ENCODE data around the gene NEDD4L. TPM values are rescaled to one million over a fixed set of nuclear protein-coding genes. Genes with fewer than 3 reads are reported as not detected.

The NEDD4L gene
- total RNA-seq, 1 experiment from 2014 or later: 42.9 TPM

- ATAC-seq (no peak), DNase-seq (ENCODE audit: low read depth, low spot score) (no peak)
- TF ChIP-seq SIN3A (IDR thresholded peaks at IDR 0.05; ENCODE audit: borderline replicate concordance, insufficient read depth, low read depth, low read length) (no peak), TCF7L2 (IDR thresholded peaks at IDR 0.05; ENCODE audit: low read depth, low read length) (no peak), REST (IDR thresholded peaks at IDR 0.05; ENCODE audit: insufficient read depth in 1 of 2, low read depth in 2 of 2, low read length in 1 of 2) (no peak)
- BruUV-seq (replicated peaks): no TSS peak
- H3K4me1 ChIP-seq (ENCODE audit: control insufficient read depth, insufficient read depth, low read length): peaks cover 8% of the 10 kb centered on the region
- no peaks in the 10 kb centered on the region for H3K9me3 ChIP-seq (ENCODE audit: control insufficient read depth, insufficient read depth, low read depth, low read length)
- no peak overlapping the region for H3K4me3 ChIP-seq (ENCODE audit: low read depth in 2 of 2, low read length in 2 of 2)
- ChIA-PET POLR2A (no interaction called here), CTCF (no interaction called here)
- in situ Hi-C loops (cut with HindIII; ENCODE audit: low pct_unique_long_range_greater_than_20kb, low sequenced_read_pairs) (no loop called here), intact Hi-C loops (cut with micrococcal nuclease; ENCODE audit: unreplicated experiment) (no loop called here)
- H3K27ac ChIP-seq (ENCODE audit: low read length): no peak overlapping the region
- H3K27me3 ChIP-seq (ENCODE audit: control insufficient read depth, insufficient read depth, low read length): no peaks in the 10 kb centered on the region
- no peaks in the 10 kb centered on the region for H3K36me3 ChIP-seq (ENCODE audit: control insufficient read depth, insufficient read depth, low read length)
Measured at GRCh38 chr18:58217052-58217451, 173.0 kb downstream of the NEDD4L start.

- no peak overlapping the region for H3K4me3 ChIP-seq (ENCODE audit: low read depth in 2 of 2, low read length in 2 of 2)
- in situ Hi-C loops (cut with HindIII; ENCODE audit: low pct_unique_long_range_greater_than_20kb, low sequenced_read_pairs): no loop called here
- POLR2A ChIA-PET: no interaction called here
- peaks cover 11% of the 10 kb centered on the region for H3K4me1 ChIP-seq (ENCODE audit: control insufficient read depth, insufficient read depth, low read length)
- ATAC-seq (no peak), DNase-seq (ENCODE audit: low read depth, low spot score) (no peak)
- intact Hi-C loops (cut with micrococcal nuclease; ENCODE audit: unreplicated experiment): no loop called here
- no TSS peak for BruUV-seq (replicated peaks)
- no peaks in the 10 kb centered on the region for H3K9me3 ChIP-seq (ENCODE audit: control insufficient read depth, insufficient read depth, low read depth, low read length)
- no peak for TF ChIP-seq SIN3A (IDR thresholded peaks at IDR 0.05; ENCODE audit: borderline replicate concordance, insufficient read depth, low read depth, low read length)
- no peak for TF ChIP-seq REST (IDR thresholded peaks at IDR 0.05; ENCODE audit: insufficient read depth in 1 of 2, low read depth in 2 of 2, low read length in 1 of 2)
- H3K27ac ChIP-seq (ENCODE audit: low read length): no peak overlapping the region
- H3K27me3 ChIP-seq (ENCODE audit: control insufficient read depth, insufficient read depth, low read length): no peaks in the 10 kb centered on the region
- CTCF ChIA-PET: no interaction called here
- no peaks in the 10 kb centered on the region for H3K36me3 ChIP-seq (ENCODE audit: control insufficient read depth, insufficient read depth, low read length)
Measured at GRCh38 chr18:58218117-58218516, 174.1 kb downstream of the NEDD4L start.

GRCh38 chr18:58221060-58221725 is 177.2 kb downstream of the NEDD4L start:
- no TSS peak for BruUV-seq (replicated peaks)
- TF ChIP-seq CTCF (IDR thresholded peaks at IDR 0.05) (peak; percentile 1; the same call in 1 of the 2 replicates), TCF7L2 (IDR thresholded peaks at IDR 0.05; ENCODE audit: low read depth, low read length) (no peak), POLR2AphosphoS5 (IDR thresholded peaks at IDR 0.05; ENCODE audit: low read depth, low read length) (no peak), SIN3A (IDR thresholded peaks at IDR 0.05; ENCODE audit: borderline replicate concordance, insufficient read depth, low read depth, low read length) (no peak)
- no peaks in the 10 kb centered on the region for H3K9me3 ChIP-seq (ENCODE audit: control insufficient read depth, insufficient read depth, low read depth, low read length)
- peak overlapping the region; percentile 87 for H3K27ac ChIP-seq (ENCODE audit: low read length)
- ChIA-PET POLR2A (interaction anchor here (0.6 kb wide), 1 partner anchor 9 kb away, joined by 4 read pairs; no protein-coding TSS in a partner anchor), CTCF (interaction anchor here (1.0 kb wide), 1 partner anchor 101 kb away, joined by 3 read pairs; no protein-coding TSS in a partner anchor)
- H3K36me3 ChIP-seq (ENCODE audit: control insufficient read depth, insufficient read depth, low read length): no peaks in the 10 kb centered on the region
- in situ Hi-C loops (cut with HindIII; ENCODE audit: low pct_unique_long_range_greater_than_20kb, low sequenced_read_pairs): no loop called here
- ATAC-seq (peak; percentile 75), DNase-seq (ENCODE audit: low read depth, low spot score) (peak; percentile 82)
- intact Hi-C loops (cut with micrococcal nuclease; ENCODE audit: unreplicated experiment): no loop called here
- H3K4me3 ChIP-seq (ENCODE audit: low read depth in 2 of 2, low read length in 2 of 2): peak overlapping the region; percentile 44 to 69
- no peaks in the 10 kb centered on the region for H3K27me3 ChIP-seq (ENCODE audit: control insufficient read depth, insufficient read depth, low read length)
- peaks cover 30% of the 10 kb centered on the region for H3K4me1 ChIP-seq (ENCODE audit: control insufficient read depth, insufficient read depth, low read length)
